ENCODE measurements around the gene CLRN3. TPM values are rescaled to one million over a fixed set of nuclear protein-coding genes. Genes with fewer than 3 reads are reported as not detected.

Gene CLRN3
- total RNA-seq, 1 donor from 2014 or later, result not detected

DNA sequence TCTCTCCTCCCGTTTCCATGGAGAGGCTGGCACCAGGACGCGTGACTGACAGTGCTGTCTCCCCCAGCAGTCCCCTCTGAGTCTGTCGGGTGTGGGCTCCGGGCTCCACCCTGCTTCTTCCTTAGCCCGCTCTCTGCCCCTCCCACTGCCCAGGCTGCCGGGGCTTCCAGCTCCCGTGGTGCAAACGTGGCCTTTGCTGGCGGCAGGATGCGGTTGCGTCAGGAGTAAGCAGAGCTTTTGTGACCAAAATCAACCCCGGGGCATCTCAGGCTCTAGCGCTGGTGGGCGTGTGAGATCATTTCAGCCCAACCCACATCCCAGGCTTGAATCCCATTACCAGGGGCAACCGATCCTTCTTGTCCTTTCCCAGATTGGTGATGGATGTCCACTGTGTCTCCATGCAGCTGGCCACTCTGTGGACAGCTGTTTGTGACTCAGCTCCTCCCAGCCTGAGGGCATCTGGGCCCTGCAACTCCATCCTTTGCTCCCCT lies 42.4 kb upstream of the CLRN3 start:
- ATAC-seq (ENCODE audit: low read depth) (no peak), DNase-seq (no peak)
- CTCF ChIA-PET, result no interaction called here
- peaks cover 3% of the 10 kb centered on the region for H3K9me3 Mint-ChIP-seq
- intact Hi-C loops (cut with micrococcal nuclease), result no loop called here
- TF ChIP-seq, protein P1, sequence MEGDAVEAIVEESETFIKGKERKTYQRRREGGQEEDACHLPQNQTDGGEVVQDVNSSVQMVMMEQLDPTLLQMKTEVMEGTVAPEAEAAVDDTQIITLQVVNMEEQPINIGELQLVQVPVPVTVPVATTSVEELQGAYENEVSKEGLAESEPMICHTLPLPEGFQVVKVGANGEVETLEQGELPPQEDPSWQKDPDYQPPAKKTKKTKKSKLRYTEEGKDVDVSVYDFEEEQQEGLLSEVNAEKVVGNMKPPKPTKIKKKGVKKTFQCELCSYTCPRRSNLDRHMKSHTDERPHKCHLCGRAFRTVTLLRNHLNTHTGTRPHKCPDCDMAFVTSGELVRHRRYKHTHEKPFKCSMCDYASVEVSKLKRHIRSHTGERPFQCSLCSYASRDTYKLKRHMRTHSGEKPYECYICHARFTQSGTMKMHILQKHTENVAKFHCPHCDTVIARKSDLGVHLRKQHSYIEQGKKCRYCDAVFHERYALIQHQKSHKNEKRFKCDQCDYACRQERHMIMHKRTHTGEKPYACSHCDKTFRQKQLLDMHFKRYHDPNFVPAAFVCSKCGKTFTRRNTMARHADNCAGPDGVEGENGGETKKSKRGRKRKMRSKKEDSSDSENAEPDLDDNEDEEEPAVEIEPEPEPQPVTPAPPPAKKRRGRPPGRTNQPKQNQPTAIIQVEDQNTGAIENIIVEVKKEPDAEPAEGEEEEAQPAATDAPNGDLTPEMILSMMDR (IDR thresholded peaks at IDR 0.05), result no peak
- no peaks in the 10 kb centered on the region for H3K4me1 Mint-ChIP-seq
- POLR2A ChIA-PET, result no interaction called here
- H3K4me3 Mint-ChIP-seq, result no peak overlapping the region
- H3K36me3 Mint-ChIP-seq (ENCODE audit: low read depth), result no peaks in the 10 kb centered on the region
- H3K27ac Mint-ChIP-seq, result no peak overlapping the region
- H3K27me3 Mint-ChIP-seq, result peaks cover 11% of the 10 kb centered on the region

GRCh38 chr10:127934383-127934782 lies 41.6 kb upstream of the CLRN3 start:
- intact Hi-C loops (cut with micrococcal nuclease), result no loop called here

GRCh38 chr10:127933271-127933670 lies 40.5 kb upstream of the CLRN3 start:
- no peak overlapping the region for H3K27ac Mint-ChIP-seq
- no peaks in the 10 kb centered on the region for H3K4me1 Mint-ChIP-seq
- H3K36me3 Mint-ChIP-seq (ENCODE audit: low read depth), result no peaks in the 10 kb centered on the region
- intact Hi-C loops (cut with micrococcal nuclease), result no loop called here
- POLR2A ChIA-PET, result no interaction called here
- peaks cover 3% of the 10 kb centered on the region for H3K9me3 Mint-ChIP-seq
- CTCF ChIA-PET, result no interaction called here
- ATAC-seq (ENCODE audit: low read depth) (no peak), DNase-seq (no peak)
- TF ChIP-seq, protein P1 (IDR thresholded peaks at IDR 0.05), result no peak
- H3K27me3 Mint-ChIP-seq, result peaks cover 10% of the 10 kb centered on the region
- H3K4me3 Mint-ChIP-seq, result no peak overlapping the region

More at GRCh38 chr10:127934383-127934782, 41.6 kb upstream of the CLRN3 start:
- H3K27ac Mint-ChIP-seq, result no peak overlapping the region
- TF ChIP-seq, protein P1 (IDR thresholded peaks at IDR 0.05), result no peak
- no peaks in the 10 kb centered on the region for H3K4me1 Mint-ChIP-seq
- ATAC-seq (ENCODE audit: low read depth) (no peak), DNase-seq (no peak)
- ChIA-PET CTCF (no interaction called here), POLR2A (no interaction called here)
- H3K27me3 Mint-ChIP-seq, result peaks cover 11% of the 10 kb centered on the region
- H3K4me3 Mint-ChIP-seq, result no peak overlapping the region
- no peaks in the 10 kb centered on the region for H3K36me3 Mint-ChIP-seq (ENCODE audit: low read depth)
- H3K9me3 Mint-ChIP-seq, result peaks cover 3% of the 10 kb centered on the region

DNA sequence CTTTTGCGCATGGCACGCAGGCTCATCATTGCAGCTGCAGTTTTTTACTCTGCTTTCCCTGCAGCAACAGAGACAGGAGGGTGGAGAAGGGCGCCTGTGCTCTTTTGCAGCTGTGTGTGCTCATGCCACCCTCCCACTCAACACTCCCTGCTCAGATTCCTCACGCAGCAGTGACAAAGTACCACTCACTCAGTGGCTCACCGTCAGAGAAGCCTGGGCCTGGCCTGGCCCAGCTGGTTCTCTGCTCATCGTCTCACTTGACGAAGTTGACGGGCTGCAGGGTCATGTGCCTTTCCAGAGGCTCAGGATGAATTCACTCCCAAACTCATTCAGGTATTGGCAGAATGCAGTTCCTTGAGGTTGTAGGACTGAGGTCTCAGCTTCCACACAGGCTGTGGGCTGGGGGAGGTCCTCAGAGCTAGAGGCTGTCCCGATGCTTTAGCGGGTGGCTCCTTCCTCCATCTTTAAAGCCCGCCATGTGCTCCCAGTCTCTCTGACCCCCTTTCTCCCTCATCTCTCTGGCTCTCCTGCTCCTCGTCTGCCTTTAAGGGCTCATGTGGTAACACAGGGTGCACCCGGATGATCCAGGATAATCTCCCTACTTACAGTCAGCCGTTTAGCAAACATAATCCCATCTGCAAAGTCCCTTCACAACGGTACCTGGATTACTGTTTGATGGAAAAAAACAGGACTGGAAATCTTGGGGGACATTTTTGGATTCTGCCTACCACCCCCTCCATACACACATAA lies 40.0 kb upstream of the CLRN3 start:
- ChIA-PET POLR2A (no interaction called here), CTCF (interaction anchor here (0.7 kb wide), 1 partner anchor 79 kb away, joined by 3 read pairs; no protein-coding TSS in a partner anchor)
- TF ChIP-seq, protein P1 (IDR thresholded peaks at IDR 0.05), result no peak
- Mint-ChIP-seq H3K36me3 (ENCODE audit: low read depth) (no peaks in the 10 kb centered on the region), H3K4me1 (no peaks in the 10 kb centered on the region), H3K27me3 (peaks cover 9% of the 10 kb centered on the region), H3K27ac (no peak overlapping the region), H3K9me3 (peaks cover 3% of the 10 kb centered on the region), H3K4me3 (no peak overlapping the region)
- intact Hi-C loops (cut with micrococcal nuclease), result no loop called here
- no peak for ATAC-seq (ENCODE audit: low read depth)
- DNase-seq, result no peak

GRCh38 chr10:127928021-127928806 lies 35.5 kb upstream of the CLRN3 start:
- H3K9me3 Mint-ChIP-seq, result peaks cover 3% of the 10 kb centered on the region
- intact Hi-C loops (cut with micrococcal nuclease), result no loop called here
- no peak for DNase-seq
- ChIA-PET POLR2A (no interaction called here), CTCF (no interaction called here)
- H3K36me3 Mint-ChIP-seq (ENCODE audit: low read depth), result no peaks in the 10 kb centered on the region
- no peak overlapping the region for H3K27ac Mint-ChIP-seq
- H3K27me3 Mint-ChIP-seq, result peaks cover 4% of the 10 kb centered on the region
- H3K4me3 Mint-ChIP-seq, result no peak overlapping the region
- TF ChIP-seq, protein P1 (IDR thresholded peaks at IDR 0.05), result no peak
- no peaks in the 10 kb centered on the region for H3K4me1 Mint-ChIP-seq
- ATAC-seq (ENCODE audit: low read depth), result no peak

Data from activated B cell treated with CpG ODN at 0.5 μM for 24 hours (primary cell).